GM10266 (cell line): ENCODE measurements around the gene ECT2L.

Experiments used
- DNase-seq: peaks from one replicate; pipeline ENCODE4 v3.0.0; 2012; ENCODE audit errors: extremely low spot score
- CTCF ChIP-seq: IDR thresholded peaks from 2 replicates; pipeline ENCODE4 v1.5.1; 2012; ENCODE audit warnings: mild to moderate bottlenecking, low read depth; ENCODE audit not compliant: control insufficient read depth, insufficient read depth; ENCODE audit errors: missing control alignments

Gene ECT2L

GRCh38 chr6:138795809-138796603 lies at the start of gene ECT2L:
Gene ECT2L, plus strand, starts transcription at chr6:138796087. Its CDS starts 17,188 bp downstream, at chr6:138813275.
- no peak for DNase-seq

GRCh38 chr6:138752017-138752416 lies 43.9 kb upstream of the ECT2L start:
- DNase-seq: no peak
- TF ChIP-seq CTCF: no peak

More at GRCh38 chr6:138795809-138796603, at the start of gene ECT2L:
- TF ChIP-seq CTCF: no peak

- no peak for TF ChIP-seq CTCF
- no peak for DNase-seq
These were observed 38.8 kb upstream of the ECT2L start for GRCh38 chr6:138757136-138757535.

- DNase-seq: peak; percentile 17
- TF ChIP-seq CTCF: peak; percentile 62
These were observed 29.8 kb upstream of the ECT2L start for GRCh38 chr6:138765896-138766655.

GRCh38 chr6:138769102-138769676 lies 26.7 kb upstream of the ECT2L start:
- TF ChIP-seq CTCF: no peak
- DNase-seq: no peak

- DNase-seq: no peak
- TF ChIP-seq CTCF: no peak
These were observed 23.2 kb upstream of the ECT2L start for GRCh38 chr6:138772596-138773176.
